Ammon's horn (tissue), 1 donor: ENCODE measurements around the gene SERPINB13.
"Not testable (repeated sequence)": the region's sequence is repeated elsewhere in the genome, so short reads cannot be mapped to it uniquely, and the experiment has no call there.

Source experiments
- DNase-seq: peaks from one replicate; pipeline ENCODE4 v3.0.0-alpha.2; 2016; ENCODE audit warnings: low spot score

Gene SERPINB13

GRCh38 chr18:63590966-63591695 is 4.0 kb downstream of the SERPINB13 start:
- no peak for DNase-seq

DNA sequence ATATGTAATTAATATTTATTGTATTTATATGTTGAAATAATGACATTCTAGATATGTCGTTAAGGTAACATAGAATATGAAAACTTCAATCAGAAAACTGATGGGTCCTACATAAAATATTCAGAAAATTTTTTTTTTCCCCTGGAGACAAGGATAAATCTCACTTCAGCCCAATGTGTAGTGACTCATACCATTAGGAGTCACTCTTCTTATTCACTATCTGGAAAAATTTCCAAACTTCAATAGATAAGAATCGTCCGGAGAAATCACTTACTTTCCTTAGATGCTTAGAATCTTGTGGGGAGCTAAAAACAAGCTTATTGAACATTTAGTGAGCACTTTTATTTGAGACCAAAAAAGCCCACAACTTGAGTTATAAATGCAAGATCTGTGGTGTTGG is 4.6 kb downstream of the SERPINB13 start:
- DNase-seq = no peak

DNA sequence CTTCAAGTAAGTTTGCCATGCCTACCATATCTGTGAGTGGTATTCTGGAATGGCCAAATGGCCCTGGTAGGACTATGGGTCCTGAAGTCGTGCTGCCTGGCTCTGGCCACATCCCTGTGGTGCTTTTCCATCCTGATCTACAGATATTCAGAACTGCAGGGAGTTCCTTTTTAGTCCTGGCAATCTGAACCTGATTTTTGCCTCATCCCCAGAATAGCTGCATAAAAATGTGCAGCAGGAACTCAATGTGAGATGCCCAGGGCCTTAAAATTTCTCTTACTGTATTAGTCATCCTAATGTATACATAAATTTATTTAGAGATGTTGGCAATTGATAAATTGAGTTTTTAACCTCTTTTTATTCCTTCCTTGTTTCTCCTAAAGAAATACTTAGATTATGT is 5.3 kb downstream of the SERPINB13 start:
- no peak for DNase-seq

DNA sequence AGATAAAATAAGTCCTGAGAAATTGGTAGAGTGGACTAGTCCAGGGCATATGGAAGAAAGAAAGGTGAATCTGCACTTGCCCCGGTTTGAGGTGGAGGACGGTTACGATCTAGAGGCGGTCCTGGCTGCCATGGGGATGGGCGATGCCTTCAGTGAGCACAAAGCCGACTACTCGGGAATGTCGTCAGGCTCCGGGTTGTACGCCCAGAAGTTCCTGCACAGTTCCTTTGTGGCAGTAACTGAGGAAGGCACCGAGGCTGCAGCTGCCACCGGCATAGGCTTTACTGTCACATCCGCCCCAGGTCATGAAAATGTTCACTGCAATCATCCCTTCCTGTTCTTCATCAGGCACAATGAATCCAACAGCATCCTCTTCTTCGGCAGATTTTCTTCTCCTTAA is 9.8 kb downstream of the SERPINB13 start:
- DNase-seq = no peak

GRCh38 chr18:63603355-63603754 is 16.2 kb downstream of the SERPINB13 start:
- no peak for DNase-seq

DNA sequence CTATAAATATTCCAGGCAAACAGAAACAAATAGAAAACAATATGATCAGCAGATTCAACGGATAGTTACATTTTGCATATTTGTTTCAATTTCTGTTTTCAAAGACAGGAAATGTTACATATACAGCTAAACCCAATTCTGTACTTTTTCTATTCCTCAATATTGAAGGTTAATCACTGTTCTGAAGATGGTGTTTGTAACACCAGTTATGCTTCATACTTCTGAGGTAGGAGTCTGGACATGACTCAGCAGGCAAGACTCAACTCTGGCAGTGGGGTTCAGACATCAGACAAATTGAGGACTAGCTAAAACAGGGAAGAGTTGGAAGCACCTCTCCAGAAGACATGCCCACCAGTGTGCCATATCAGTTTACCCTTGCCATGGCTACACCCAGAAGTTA is 16.6 kb downstream of the SERPINB13 start:
- DNase-seq = no peak

DNA sequence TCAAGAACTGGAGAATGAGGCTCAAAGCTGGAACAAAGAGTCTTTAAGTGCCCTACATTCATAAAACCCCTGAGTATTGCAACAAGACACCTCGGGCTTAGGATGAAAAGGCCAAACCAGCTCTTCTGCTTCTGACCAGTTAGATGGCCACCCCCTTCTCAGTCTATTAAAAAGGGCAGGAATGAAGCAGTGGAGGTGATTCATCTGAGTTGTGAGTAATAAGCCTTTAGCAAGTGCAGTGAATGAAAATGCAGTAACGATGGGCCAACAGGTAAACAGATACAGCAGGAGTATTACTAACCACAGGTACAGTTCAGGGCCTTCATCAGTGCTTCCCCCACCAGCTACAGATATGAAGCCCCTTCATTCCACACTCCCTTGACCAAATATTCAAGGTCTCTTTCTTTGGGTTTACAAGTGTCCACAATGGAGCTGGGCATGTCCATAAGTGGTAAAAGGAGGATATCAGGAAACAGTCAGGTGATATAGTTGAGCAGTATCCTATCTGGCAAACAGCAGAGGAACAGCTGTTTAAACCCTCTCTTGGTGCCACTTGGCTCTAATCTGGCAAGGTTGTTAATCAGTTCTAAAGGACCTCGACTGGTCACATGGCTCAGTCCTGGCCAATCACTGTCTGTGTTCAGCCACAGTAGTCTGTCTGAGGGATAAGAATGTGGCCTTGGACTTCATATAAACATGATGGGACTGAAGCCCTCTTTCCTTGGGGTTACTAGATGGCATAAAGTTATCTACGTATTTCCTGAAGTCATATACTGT is 17.8 kb downstream of the SERPINB13 start:
- no peak for DNase-seq

DNA sequence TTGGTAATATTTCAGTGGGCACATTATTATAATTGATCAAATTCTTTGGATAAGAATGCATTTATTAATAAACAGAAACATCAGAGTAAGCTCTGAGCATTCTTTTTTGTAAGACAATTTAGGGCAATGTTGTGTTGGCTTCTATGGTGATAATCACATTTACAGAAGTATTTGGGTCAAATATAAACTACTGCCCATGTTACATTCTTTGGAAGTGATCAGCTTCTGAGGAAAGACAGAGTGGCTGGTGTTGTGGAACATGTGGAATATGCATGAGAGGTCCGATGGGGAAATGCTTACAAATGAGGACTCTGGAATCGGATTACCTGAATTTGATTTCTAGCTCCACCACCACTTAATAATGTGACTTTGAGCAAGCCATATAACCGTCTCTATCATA is 19.4 kb downstream of the SERPINB13 start:
- no peak for DNase-seq

DNA sequence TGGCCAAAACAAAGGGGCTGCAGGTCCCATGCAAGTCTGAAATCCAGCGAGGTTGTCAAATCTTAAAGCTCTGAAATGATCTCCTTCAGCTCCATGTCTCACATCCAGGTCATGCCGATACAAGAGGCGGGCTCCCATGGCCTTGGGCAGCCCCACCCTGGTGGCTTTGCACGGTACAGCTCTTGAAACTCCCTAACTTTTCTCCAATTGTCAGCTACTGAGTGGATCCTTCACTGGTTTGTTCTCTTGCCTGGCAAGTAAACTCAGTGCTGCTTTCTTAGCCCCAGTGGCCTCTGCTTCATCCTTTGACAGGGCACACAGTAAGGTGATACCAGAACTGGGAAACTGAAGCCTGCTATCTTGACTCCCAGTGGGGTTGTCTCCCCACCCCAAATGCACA is 26.3 kb downstream of the SERPINB13 start:
- no peak for DNase-seq

- DNase-seq = no peak
Observed at GRCh38 chr18:63617049-63617914, 30.1 kb downstream of the SERPINB13 start.

GRCh38 chr18:63617915-63618234 is 30.7 kb downstream of the SERPINB13 start:
- no peak for DNase-seq

- no peak for DNase-seq
Observed at GRCh38 chr18:63619661-63620060, 32.5 kb downstream of the SERPINB13 start.

DNA sequence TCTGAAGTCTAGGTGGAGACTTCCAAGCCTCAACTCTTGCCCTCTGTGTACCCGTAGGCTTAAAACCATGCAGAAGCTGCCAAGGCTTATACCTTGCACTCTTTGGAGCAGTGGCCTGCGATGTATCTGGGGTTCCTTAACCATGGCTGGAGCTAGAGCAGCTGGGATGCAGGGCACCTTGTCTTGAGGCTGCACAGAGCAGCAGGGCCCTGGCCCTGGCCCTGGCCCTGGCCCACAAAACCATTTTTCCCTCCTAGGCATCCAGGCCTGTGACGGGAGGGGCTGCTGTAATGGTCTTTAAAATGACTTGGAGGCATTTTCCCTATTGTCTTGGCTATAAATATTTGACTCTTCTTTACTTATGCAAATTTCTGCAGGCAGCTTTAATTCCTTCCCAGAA is 37.7 kb downstream of the SERPINB13 start:
- DNase-seq = no peak

GRCh38 chr18:63626431-63626830 is 39.3 kb downstream of the SERPINB13 start:
- DNase-seq = no peak

DNA sequence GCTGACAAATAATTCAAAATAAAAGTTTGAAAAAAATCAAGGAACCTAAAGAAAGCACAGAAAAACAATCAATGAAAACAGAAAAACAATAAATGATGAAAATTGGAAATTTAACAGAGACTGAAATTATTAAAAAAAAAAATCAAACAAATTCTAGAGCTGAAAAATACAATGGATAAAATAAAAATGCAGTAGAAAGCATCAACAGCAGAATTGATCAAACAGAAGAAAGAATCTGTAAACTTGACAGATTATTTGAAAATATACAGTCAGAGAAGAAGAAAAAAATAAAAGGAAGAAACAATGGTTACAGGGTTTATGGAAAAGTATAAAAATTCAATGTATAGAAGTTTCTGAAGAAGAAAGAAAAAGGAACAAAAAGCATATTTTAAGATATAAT is 40.7 kb downstream of the SERPINB13 start:
- DNase-seq = no peak

GRCh38 chr18:63637703-63638102 is 50.6 kb downstream of the SERPINB13 start:
- no peak for DNase-seq

GRCh38 chr18:63641157-63641680 is 54.1 kb downstream of the SERPINB13 start:
- not testable (repeated sequence) for DNase-seq

DNA sequence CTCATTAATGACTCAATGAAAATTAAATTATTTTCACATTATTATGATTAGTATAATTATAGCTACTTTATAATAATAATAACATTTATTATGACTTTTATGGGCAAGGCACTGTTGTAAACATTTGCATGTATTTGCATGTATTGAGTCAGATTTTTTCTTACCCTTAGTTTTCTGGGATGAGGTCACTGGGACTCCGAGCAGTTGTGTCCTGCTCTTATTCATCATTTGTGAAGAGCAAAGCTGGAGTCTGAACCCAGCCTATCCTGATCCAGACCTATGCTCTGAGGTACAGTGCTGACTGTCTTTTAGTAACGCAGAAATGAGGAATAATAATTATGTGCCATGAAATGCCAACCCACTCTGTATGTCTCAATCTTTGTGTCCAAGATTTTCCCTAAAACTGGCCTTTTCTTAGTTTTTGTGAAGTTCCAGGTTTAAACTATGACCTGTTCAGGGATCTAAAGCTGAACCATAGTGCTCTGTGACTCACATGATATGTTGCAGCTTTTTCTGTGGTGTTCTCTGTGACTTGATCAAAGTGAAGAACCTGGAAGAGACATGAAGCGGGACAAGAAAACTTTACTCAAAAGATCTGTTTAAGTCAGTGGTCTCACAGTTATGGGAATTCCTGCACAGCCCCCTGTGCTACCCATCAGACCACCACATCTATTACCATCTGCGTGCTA is 55.7 kb downstream of the SERPINB13 start:
- DNase-seq = not testable (repeated sequence)

DNA sequence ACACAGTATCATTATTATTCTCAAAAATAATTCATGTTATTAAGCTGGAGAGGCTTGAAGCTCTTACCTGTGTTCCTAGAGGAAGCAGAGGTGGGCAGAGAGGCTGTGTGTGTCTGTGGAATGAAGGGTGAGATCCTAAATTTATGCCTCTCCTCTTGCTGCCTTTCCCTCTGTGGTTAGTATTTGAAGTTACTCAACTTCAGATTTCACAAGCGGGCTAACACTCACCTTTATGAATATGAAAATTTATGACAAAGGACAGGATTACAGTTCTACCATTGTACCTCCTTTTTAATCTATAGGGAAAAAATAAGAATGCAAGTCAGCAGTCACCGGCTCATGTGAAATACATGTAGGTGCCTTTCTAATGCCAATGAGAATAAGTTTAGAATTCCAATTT is 57.0 kb downstream of the SERPINB13 start, which contains the start of gene SERPINB4:
SERPINB4 (minus strand) TSS at position 115 of the 400 bp plus-strand sequence. CDS start 679 bp downstream, outside the sequence.
- DNase-seq = not testable (repeated sequence)

- DNase-seq = not testable (repeated sequence)
Observed at GRCh38 chr18:63644694-63645093, 57.6 kb downstream of the SERPINB13 start.

- DNase-seq = no peak
Observed at GRCh38 chr18:63646936-63647335, 59.8 kb downstream of the SERPINB13 start.

GRCh38 chr18:63648241-63648640 is 61.1 kb downstream of the SERPINB13 start:
- DNase-seq = no peak
